GM23248 (cell line): ENCODE measurements around the gene IL24. TPM values are rescaled to one million over a fixed set of nuclear protein-coding genes. Genes with fewer than 3 reads are reported as not detected.
A peak's percentile ranks its signal among the peaks of the same experiment; 100 is the strongest.

Experiments used
- DNase-seq: peaks from one replicate; pipeline ENCODE4 v3.0.0-alpha.2; 2015
- H2AFZ ChIP-seq: fragments of 200-600 bp; sonication (generic); 2 replicates; pipeline ENCODE4 v1.6.1; 2016; ENCODE audit warnings: antibody characterized with exemption
- H3F3A ChIP-seq: fragments of 200-600 bp; sonication (generic); 2 replicates; pipeline ENCODE4 v1.6.1; 2016; ENCODE audit warnings: mild to moderate bottlenecking, antibody characterized with exemption, mixed run types; ENCODE audit not compliant: insufficient read depth
- H3K27ac ChIP-seq: fragments of 200-600 bp; sonication (generic); 2 replicates; pipeline ENCODE4 v1.5.1; 2016; ENCODE audit warnings: mild to moderate bottlenecking
- H3K27me3 ChIP-seq: fragments of 200-600 bp; sonication (generic); replicated peaks from 2 replicates; pipeline ENCODE4 v1.6.1; 2016; ENCODE audit warnings: mild to moderate bottlenecking; ENCODE audit not compliant: insufficient read depth
- H3K36me3 ChIP-seq: fragments of 200-600 bp; sonication (generic); 2 replicates; pipeline ENCODE4 v1.6.1; 2016; ENCODE audit warnings: low read depth, mild to moderate bottlenecking
- H3K4me1 ChIP-seq: fragments of 200-600 bp; sonication (generic); 2 replicates; pipeline ENCODE4 v1.6.1; 2016; ENCODE audit warnings: mild to moderate bottlenecking; ENCODE audit not compliant: insufficient read depth
- H3K4me2 ChIP-seq: fragments of 200-600 bp; sonication (generic); one replicate; pipeline ENCODE4 v1.6.1; 2016; ENCODE audit warnings: mild to moderate bottlenecking; ENCODE audit not compliant: unreplicated experiment
- H3K4me3 ChIP-seq: fragments of 200-600 bp; sonication (generic); 2 replicates; pipeline ENCODE4 v1.5.1; 2016; ENCODE audit warnings: mild to moderate bottlenecking
- H3K79me2 ChIP-seq: fragments of 200-600 bp; sonication (generic); 2 replicates; pipeline ENCODE4 v1.6.1; 2016; ENCODE audit warnings: mild to moderate bottlenecking; ENCODE audit not compliant: insufficient read depth
- H3K9ac ChIP-seq: fragments of 200-600 bp; sonication (generic); 2 replicates; pipeline ENCODE4 v1.6.1; 2016; ENCODE audit warnings: mild to moderate bottlenecking
- H3K9me2 ChIP-seq: fragments of 200-600 bp; sonication (generic); 2 replicates; pipeline ENCODE4 v1.6.1; 2016; ENCODE audit warnings: mixed run types, mild to moderate bottlenecking, moderate library complexity; ENCODE audit not compliant: insufficient read depth
- H3K9me3 ChIP-seq: fragments of 200-600 bp; sonication (generic); one replicate; pipeline ENCODE4 v1.6.1; 2017; ENCODE audit warnings: low read depth
- H4K20me1 ChIP-seq: fragments of 200-600 bp; sonication (generic); 2 replicates; pipeline ENCODE4 v1.6.0; 2016; ENCODE audit not compliant: insufficient read depth
- EZH2 ChIP-seq: fragments of 200-600 bp; sonication (generic); IDR thresholded peaks from 2 replicates; pipeline ENCODE4 v1.6.1; 2018; ENCODE audit warnings: antibody characterized with exemption, mild to moderate bottlenecking; ENCODE audit not compliant: insufficient read depth, poor library complexity, severe bottlenecking
- EZH2phosphoT487 ChIP-seq: fragments of 200-600 bp; sonication (generic); IDR thresholded peaks from 2 replicates; pipeline ENCODE4 v1.6.1; 2018; ENCODE audit warnings: antibody characterized with exemption, moderate library complexity, mild to moderate bottlenecking, low read depth; ENCODE audit not compliant: insufficient read depth
- WGBS, 2 experiments: methylation state at CpG; one replicate each; pipeline ENCODE4 v1.1.6; 2015 to 2017; ENCODE audit warnings: low lambda C conversion rate in 2 of 2, low coverage in 1 of 2; ENCODE audit errors: missing lambda C conversion rate in 2 of 2; 5-methylcytosine and 5-hydroxymethylcytosine counted together
- in situ Hi-C: fragments of 300-500 bp; cut with MboI; formaldehyde crosslinking; loops from 2 replicates; pipeline ENCODE4 v1.15.0; 2020
- polyA plus RNA-seq: library from polyadenylated mRNA; unstranded; fragments of >200 nt; fragmentation: Nextera tagmentation; extraction: Ambion mirVana; gene quantifications from 2 replicates; pipeline ENCODE4 v1.2.1, GENCODE V29; 2016
- total RNA-seq: library from RNA; depleted of rRNA; stranded (reverse); fragments of >200 nt; shearing (Covaris generic); gene quantifications from 2 replicates; pipeline ENCODE4 v1.2.3, GENCODE V29; 2014

Gene IL24
- total and polyA plus RNA-seq, 2 experiments from 2014 or later: 0.49 to 2.4 TPM

- Histone ChIP-seq H3K9me2 (no peaks in the 10 kb centered on the region), H2AFZ (no peak overlapping the region), H3K27me3 (no peaks in the 10 kb centered on the region), H4K20me1 (no peaks in the 10 kb centered on the region), H3K79me2 (no peaks in the 10 kb centered on the region), H3K9me3 (no peaks in the 10 kb centered on the region), H3K9ac (0 out of 2 replicates have a peak overlapping the region, but pooled peaks have one; percentile 10), H3K4me3 (no peak overlapping the region), H3K4me1 (peaks cover 56% of the 10 kb centered on the region), H3F3A (peaks cover 28% of the 10 kb centered on the region), H3K27ac (peak overlapping the region; percentile 49), H3K4me2 (peak overlapping the region; percentile 22), H3K36me3 (no peaks in the 10 kb centered on the region)
- WGBS, 2 experiments: 56 to 58% methylated on average over 3 of the region's 3 CpGs
- peak; percentile 75 for DNase-seq
- in situ Hi-C loops: no loop called here
- TF ChIP-seq EZH2phosphoT487 (no peak), EZH2 (no peak)
These were observed 4.8 kb upstream of the IL24 start for GRCh38 chr1:206892351-206892984.

DNA sequence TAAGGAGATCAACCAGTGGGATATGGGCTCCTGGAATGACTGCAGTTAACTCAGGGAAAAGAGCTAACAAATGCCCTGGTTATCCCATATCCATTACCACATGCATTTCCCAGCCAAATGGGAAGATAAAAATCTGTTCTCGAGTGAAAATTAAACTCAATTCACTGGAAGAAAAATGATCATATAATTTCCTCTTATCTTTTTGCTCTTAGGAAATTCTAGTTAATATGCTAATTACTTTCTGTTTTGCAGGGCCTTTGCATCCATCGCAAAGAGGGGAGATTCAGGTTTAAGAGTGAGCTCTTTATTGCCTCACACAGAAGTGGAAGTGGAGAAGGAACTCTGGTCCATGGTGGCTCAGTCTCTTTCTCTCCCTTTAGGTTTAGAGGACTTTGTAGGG is 3.9 kb upstream of the IL24 start:
- Histone ChIP-seq H3K9me3 (no peaks in the 10 kb centered on the region), H2AFZ (no peak overlapping the region), H3K36me3 (no peaks in the 10 kb centered on the region), H3F3A (peaks cover 31% of the 10 kb centered on the region), H3K4me2 (no peak overlapping the region), H3K79me2 (no peaks in the 10 kb centered on the region), H3K4me3 (no peak overlapping the region), H3K9me2 (no peaks in the 10 kb centered on the region), H3K27ac (no peak overlapping the region), H3K4me1 (peaks cover 64% of the 10 kb centered on the region), H4K20me1 (no peaks in the 10 kb centered on the region), H3K9ac (no peak overlapping the region), H3K27me3 (no peaks in the 10 kb centered on the region)
- DNase-seq: no peak
- WGBS, 2 experiments: 96 to 98% methylated on average over 2 of the region's 2 CpGs
- in situ Hi-C loops: no loop called here
- no peak for TF ChIP-seq EZH2
- TF ChIP-seq EZH2phosphoT487: no peak

DNA sequence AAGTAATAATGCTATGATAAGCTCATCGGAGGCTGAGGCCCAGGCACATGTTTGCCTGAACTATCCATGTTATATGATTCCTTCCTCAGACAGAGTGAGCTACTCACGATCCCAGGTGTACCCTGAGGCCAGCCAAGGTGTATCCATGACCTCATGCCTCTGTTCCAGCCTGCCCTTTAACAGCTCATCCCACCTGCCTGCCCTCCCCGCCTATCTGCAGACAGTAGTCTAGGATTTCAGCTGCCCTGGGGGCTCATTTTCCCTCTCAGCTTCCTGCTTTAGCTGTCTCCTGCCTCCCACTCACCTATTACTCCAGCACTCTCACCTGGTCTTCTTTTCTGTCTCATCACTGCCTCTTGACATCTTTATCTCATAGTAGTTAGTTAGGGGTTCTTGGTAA is 1.9 kb upstream of the IL24 start:
- Histone ChIP-seq H3K27me3 (no peaks in the 10 kb centered on the region), H3K4me1 (peaks cover 65% of the 10 kb centered on the region), H4K20me1 (no peaks in the 10 kb centered on the region), H3K36me3 (no peaks in the 10 kb centered on the region), H3K4me2 (peak overlapping the region; percentile 39), H3F3A (peaks cover 31% of the 10 kb centered on the region), H3K9me2 (no peaks in the 10 kb centered on the region), H3K79me2 (no peaks in the 10 kb centered on the region), H3K9ac (peak overlapping the region; percentile 64), H3K4me3 (no peak overlapping the region), H3K9me3 (no peaks in the 10 kb centered on the region), H2AFZ (peak overlapping the region; percentile 12; the same call in 1 of the 2 replicates), H3K27ac (peak overlapping the region; percentile 83)
- in situ Hi-C loops: no loop called here
- no peak for DNase-seq
- 72 to 83% methylated on average over 3 of the region's 3 CpGs for WGBS, 2 experiments
- no peak for TF ChIP-seq EZH2
- TF ChIP-seq EZH2phosphoT487: no peak

- H3K79me2 ChIP-seq: no peaks in the 10 kb centered on the region
- H3K9me3 ChIP-seq: no peaks in the 10 kb centered on the region
- H3K36me3 ChIP-seq: no peaks in the 10 kb centered on the region
- H3K27me3 ChIP-seq: no peaks in the 10 kb centered on the region
- no peak overlapping the region for H3K4me3 ChIP-seq
- H3K4me2 ChIP-seq: peak overlapping the region; percentile 39
- H3K27ac ChIP-seq: peak overlapping the region; percentile 83
- H3K9ac ChIP-seq: peak overlapping the region; percentile 65
- peak overlapping the region; percentile 12 for H2AFZ ChIP-seq
- in situ Hi-C loops: no loop called here
- no peaks in the 10 kb centered on the region for H3K9me2 ChIP-seq
- H3F3A ChIP-seq: peaks cover 31% of the 10 kb centered on the region
- TF ChIP-seq EZH2: no peak
- peak; percentile 65; the same call in 1 of the 2 replicates for TF ChIP-seq EZH2phosphoT487
- WGBS, 2 experiments: 4 to 5% methylated on average over 3 of the region's 3 CpGs
- peak; percentile 85 for DNase-seq
- peaks cover 60% of the 10 kb centered on the region for H3K4me1 ChIP-seq
- no peaks in the 10 kb centered on the region for H4K20me1 ChIP-seq
These were observed 1.4 kb upstream of the IL24 start for GRCh38 chr1:206895837-206896242.
